ENCODE data around the gene SAMD5. TPM values are rescaled to one million over a fixed set of nuclear protein-coding genes. Genes with fewer than 3 reads are reported as not detected.

SAMD5 gene
- total RNA-seq, 1 donor from 2014 or later: 18.6 TPM

GRCh38 chr6:147570681-147571080 is 62.2 kb downstream of the SAMD5 start:
- Mint-ChIP-seq H3K27ac (ENCODE audit: unreplicated experiment) (no peak overlapping the region), H3K4me3 (ENCODE audit: unreplicated experiment) (no peak overlapping the region), H3K27me3 (ENCODE audit: unreplicated experiment) (no peaks in the 10 kb centered on the region), H3K9me3 (ENCODE audit: unreplicated experiment) (no peaks in the 10 kb centered on the region), H3K36me3 (ENCODE audit: unreplicated experiment) (peaks cover 3% of the 10 kb centered on the region), H3K4me1 (ENCODE audit: unreplicated experiment) (peaks cover 9% of the 10 kb centered on the region)
- DNase-seq (ENCODE audit: extremely low spot score, unreplicated experiment): no peak
- TF ChIP-seq CTCF (IDR thresholded peaks at IDR 0.05): no peak

GRCh38 chr6:147577488-147577887 is 69.0 kb downstream of the SAMD5 start:
- H3K27ac Mint-ChIP-seq (ENCODE audit: unreplicated experiment): peak overlapping the region; percentile 41
- H3K4me1 Mint-ChIP-seq (ENCODE audit: unreplicated experiment): peaks cover 42% of the 10 kb centered on the region
- no peaks in the 10 kb centered on the region for H3K36me3 Mint-ChIP-seq (ENCODE audit: unreplicated experiment)
- H3K9me3 Mint-ChIP-seq (ENCODE audit: unreplicated experiment): no peaks in the 10 kb centered on the region
- no peak for DNase-seq (ENCODE audit: extremely low spot score, unreplicated experiment)
- H3K27me3 Mint-ChIP-seq (ENCODE audit: unreplicated experiment): no peaks in the 10 kb centered on the region
- no peak overlapping the region for H3K4me3 Mint-ChIP-seq (ENCODE audit: unreplicated experiment)
- no peak for TF ChIP-seq CTCF (IDR thresholded peaks at IDR 0.05)

- no peak overlapping the region for H3K27ac Mint-ChIP-seq (ENCODE audit: unreplicated experiment)
- H3K9me3 Mint-ChIP-seq (ENCODE audit: unreplicated experiment): no peaks in the 10 kb centered on the region
- no peak for TF ChIP-seq CTCF (IDR thresholded peaks at IDR 0.05)
- DNase-seq (ENCODE audit: extremely low spot score, unreplicated experiment): no peak
- H3K27me3 Mint-ChIP-seq (ENCODE audit: unreplicated experiment): no peaks in the 10 kb centered on the region
- no peak overlapping the region for H3K4me3 Mint-ChIP-seq (ENCODE audit: unreplicated experiment)
- H3K4me1 Mint-ChIP-seq (ENCODE audit: unreplicated experiment): peaks cover 48% of the 10 kb centered on the region
- H3K36me3 Mint-ChIP-seq (ENCODE audit: unreplicated experiment): no peaks in the 10 kb centered on the region
Observed at GRCh38 chr6:147578159-147578558, 69.7 kb downstream of the SAMD5 start.

- DNase-seq (ENCODE audit: extremely low spot score, unreplicated experiment): no peak
- peaks cover 46% of the 10 kb centered on the region for H3K4me1 Mint-ChIP-seq (ENCODE audit: unreplicated experiment)
- no peak overlapping the region for H3K4me3 Mint-ChIP-seq (ENCODE audit: unreplicated experiment)
- no peak for TF ChIP-seq CTCF (IDR thresholded peaks at IDR 0.05)
- no peak overlapping the region for H3K27ac Mint-ChIP-seq (ENCODE audit: unreplicated experiment)
- no peaks in the 10 kb centered on the region for H3K27me3 Mint-ChIP-seq (ENCODE audit: unreplicated experiment)
- H3K9me3 Mint-ChIP-seq (ENCODE audit: unreplicated experiment): no peaks in the 10 kb centered on the region
- no peaks in the 10 kb centered on the region for H3K36me3 Mint-ChIP-seq (ENCODE audit: unreplicated experiment)
Observed at GRCh38 chr6:147578883-147579282, 70.4 kb downstream of the SAMD5 start.

GRCh38 chr6:147579667-147580066 is 71.2 kb downstream of the SAMD5 start:
- Mint-ChIP-seq H3K27ac (ENCODE audit: unreplicated experiment) (peak overlapping the region; percentile 19), H3K36me3 (ENCODE audit: unreplicated experiment) (no peaks in the 10 kb centered on the region), H3K27me3 (ENCODE audit: unreplicated experiment) (no peaks in the 10 kb centered on the region), H3K4me3 (ENCODE audit: unreplicated experiment) (no peak overlapping the region), H3K9me3 (ENCODE audit: unreplicated experiment) (no peaks in the 10 kb centered on the region), H3K4me1 (ENCODE audit: unreplicated experiment) (peaks cover 47% of the 10 kb centered on the region)
- TF ChIP-seq CTCF (IDR thresholded peaks at IDR 0.05): no peak
- DNase-seq (ENCODE audit: extremely low spot score, unreplicated experiment): no peak

All from osteocyte (in vitro differentiated cells).